PFSK-1 (cell line): ENCODE data around the gene ERICH2.

Experiments used
- FOXP2 ChIP-seq: optimal IDR thresholded peaks from 2 replicates; pipeline ENCODE3; 2011; ENCODE audit warnings: borderline replicate concordance, control low read depth, inconsistent platforms; ENCODE audit not compliant: insufficient read depth; ENCODE audit errors: extremely low read length, extremely low read depth
- POLR2AphosphoS5 ChIP-seq: IDR thresholded peaks from 2 replicates; pipeline ENCODE4 v1.6.1; 2012; ENCODE audit warnings: low read depth, mild to moderate bottlenecking, control low read depth, low read length, moderate library complexity
- REST ChIP-seq, 2 experiments: IDR thresholded peaks; 2 replicates each; pipeline versions ENCODE4 v1.6.1 to v1.8.0; 2011 to 2012; ENCODE audit warnings: low read depth in 2 of 2, low read length in 2 of 2, control low read depth in 1 of 2, inconsistent platforms in 1 of 2, mild to moderate bottlenecking in 1 of 2, moderate library complexity in 1 of 2; ENCODE audit not compliant: insufficient read depth in 1 of 2
- SIN3A ChIP-seq: IDR thresholded peaks from 2 replicates; pipeline ENCODE4 v1.6.1; 2012; ENCODE audit warnings: mild to moderate bottlenecking, low read length, moderate library complexity, borderline replicate concordance; ENCODE audit not compliant: insufficient read depth
- TAF1 ChIP-seq: IDR thresholded peaks from 2 replicates; pipeline ENCODE4 v1.6.1; 2012; ENCODE audit warnings: low read length, control low read depth, borderline replicate concordance; ENCODE audit not compliant: insufficient read depth

ERICH2 gene

GRCh38 chr2:170828533-170828916 lies 58.3 kb downstream of the ERICH2 start:
- TF ChIP-seq TAF1 (no peak), FOXP2 (no peak), POLR2AphosphoS5 (no peak), SIN3A (no peak), REST (IDR thresholded peaks at IDR 0.05; ENCODE audit: insufficient read depth in 1 of 2, low read depth in 2 of 2, low read length in 2 of 2) (no peak)

- TF ChIP-seq FOXP2 = no peak
- no peak for TF ChIP-seq SIN3A
- TF ChIP-seq TAF1 = no peak
- no peak for TF ChIP-seq REST (IDR thresholded peaks at IDR 0.05; ENCODE audit: insufficient read depth in 1 of 2, low read depth in 2 of 2, low read length in 2 of 2)
- TF ChIP-seq POLR2AphosphoS5 = no peak
Measured at GRCh38 chr2:170829036-170829435, 58.9 kb downstream of the ERICH2 start.

- TF ChIP-seq FOXP2 (no peak), REST (IDR thresholded peaks at IDR 0.05; ENCODE audit: insufficient read depth in 1 of 2, low read depth in 2 of 2, low read length in 2 of 2) (no peak), TAF1 (no peak), POLR2AphosphoS5 (no peak), SIN3A (no peak)
Measured at GRCh38 chr2:170830166-170830565, 60.0 kb downstream of the ERICH2 start.

GRCh38 chr2:170831115-170831514 lies 60.9 kb downstream of the ERICH2 start:
- TF ChIP-seq TAF1 = no peak
- TF ChIP-seq REST (IDR thresholded peaks at IDR 0.05; ENCODE audit: insufficient read depth in 1 of 2, low read depth in 2 of 2, low read length in 2 of 2) = no peak
- no peak for TF ChIP-seq SIN3A
- no peak for TF ChIP-seq POLR2AphosphoS5

GRCh38 chr2:170836027-170836426 lies 65.8 kb downstream of the ERICH2 start:
- no peak for TF ChIP-seq POLR2AphosphoS5
